ENCODE measurements around the gene TMEFF2. TPM values are rescaled to one million over a fixed set of nuclear protein-coding genes. Genes with fewer than 3 reads are reported as not detected.

TMEFF2 gene
- total and polyA plus RNA-seq, 2 of the 8 experiments (the other 6 are each of a cell fraction or from before 2014, with no cell fraction given) = 0.91 to 3.7 TPM

DNA sequence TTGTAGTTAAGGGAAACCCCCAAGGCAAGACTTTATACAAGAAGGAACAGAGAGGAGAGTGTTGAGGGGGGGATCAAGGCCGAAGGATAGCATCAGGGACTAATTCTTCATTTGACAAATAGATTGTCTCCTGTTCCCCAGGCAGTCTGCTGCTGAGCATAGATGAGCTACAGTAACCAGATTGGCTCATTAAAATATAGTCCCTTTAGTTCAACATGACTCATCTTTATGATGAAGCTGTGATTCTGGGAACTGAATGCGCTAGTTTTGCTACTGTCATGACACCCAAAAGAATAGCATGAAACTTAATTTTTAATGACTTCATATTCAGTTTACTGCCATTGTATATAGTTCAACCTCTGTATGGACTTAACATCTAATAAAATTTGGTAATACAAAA is 35.5 kb downstream of the TMEFF2 start (continued):
- TF ChIP-seq HDAC6 (IDR thresholded peaks at IDR 0.05; ENCODE audit: low read depth, low read length) (no peak), CEBPB (IDR thresholded peaks at IDR 0.05; ENCODE audit: low read depth, low read length) (no peak), NANOG (IDR thresholded peaks at IDR 0.05; ENCODE audit: insufficient read depth, low read depth, low read length, poor library complexity, severe bottlenecking) (no peak), CTBP2 (IDR thresholded peaks at IDR 0.05; ENCODE audit: borderline replicate concordance, insufficient read depth, insufficient read length, low read length) (no peak), EP300 (IDR thresholded peaks at IDR 0.05; ENCODE audit: borderline replicate concordance in 1 of 2, low read depth in 2 of 2, low read length in 2 of 2) (no peak)
- TF ChIP-seq, protein P1, sequence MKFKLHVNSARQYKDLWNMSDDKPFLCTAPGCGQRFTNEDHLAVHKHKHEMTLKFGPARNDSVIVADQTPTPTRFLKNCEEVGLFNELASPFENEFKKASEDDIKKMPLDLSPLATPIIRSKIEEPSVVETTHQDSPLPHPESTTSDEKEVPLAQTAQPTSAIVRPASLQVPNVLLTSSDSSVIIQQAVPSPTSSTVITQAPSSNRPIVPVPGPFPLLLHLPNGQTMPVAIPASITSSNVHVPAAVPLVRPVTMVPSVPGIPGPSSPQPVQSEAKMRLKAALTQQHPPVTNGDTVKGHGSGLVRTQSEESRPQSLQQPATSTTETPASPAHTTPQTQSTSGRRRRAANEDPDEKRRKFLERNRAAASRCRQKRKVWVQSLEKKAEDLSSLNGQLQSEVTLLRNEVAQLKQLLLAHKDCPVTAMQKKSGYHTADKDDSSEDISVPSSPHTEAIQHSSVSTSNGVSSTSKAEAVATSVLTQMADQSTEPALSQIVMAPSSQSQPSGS (IDR thresholded peaks at IDR 0.05; ENCODE audit: low read length) = no peak

All from H1 (cell line).